ENCODE measurements around the gene DUSP2. TPM values are rescaled to one million over a fixed set of nuclear protein-coding genes. Genes with fewer than 3 reads are reported as not detected.
A peak's percentile ranks its signal among the peaks of the same experiment; 100 is the strongest.

Gene DUSP2
- total and polyA plus RNA-seq, 8 donors, result 0.82 to 5.7 (median 1.7) TPM

- no peak overlapping the region for H3K27ac ChIP-seq
- intact Hi-C loops (cut with DNase I), result no loop called here
Measured at GRCh38 chr2:96157649-96158553, 12.7 kb upstream of the DUSP2 start.

GRCh38 chr2:96156926-96157648 is 11.8 kb upstream of the DUSP2 start:
- Histone ChIP-seq H3K9me3 (no peaks in the 10 kb centered on the region), H3K4me1 (peaks cover 0 to 8% of the 10 kb centered on the region in 2 donors), H3K4me3 (no peak overlapping the region), H3K36me3 (no peaks in the 10 kb centered on the region), H3K27me3 (peaks cover 0 to 13% of the 10 kb centered on the region in 2 donors), H3K27ac (no peak overlapping the region)
- ATAC-seq (no peak), DNase-seq (no peak)
- TF ChIP-seq CTCF (IDR thresholded peaks at IDR 0.05), result no peak
- intact Hi-C loops (cut with DNase I), result no loop called here

More at GRCh38 chr2:96157649-96158553, 12.7 kb upstream of the DUSP2 start:
- H3K4me3 ChIP-seq, result no peak overlapping the region
- no peaks in the 10 kb centered on the region for H3K36me3 ChIP-seq
- peaks cover 0 to 8% of the 10 kb centered on the region in 2 donors for H3K4me1 ChIP-seq
- DNase-seq (peak in 1 of 4 donors; percentile 78), ATAC-seq (peak; percentile 35)
- H3K9me3 ChIP-seq, result no peaks in the 10 kb centered on the region
- peaks cover 0 to 13% of the 10 kb centered on the region in 2 donors for H3K27me3 ChIP-seq
- TF ChIP-seq CTCF (IDR thresholded peaks at IDR 0.05), result no peak

- intact Hi-C loops (cut with DNase I), result no loop called here
- peaks cover 0 to 13% of the 10 kb centered on the region in 2 donors for H3K27me3 ChIP-seq
- peaks cover 0 to 8% of the 10 kb centered on the region in 2 donors for H3K4me1 ChIP-seq
- TF ChIP-seq CTCF (IDR thresholded peaks at IDR 0.05), result no peak
- no peak overlapping the region for H3K4me3 ChIP-seq
- ATAC-seq (no peak), DNase-seq (no peak)
- no peak overlapping the region for H3K27ac ChIP-seq
- no peaks in the 10 kb centered on the region for H3K36me3 ChIP-seq
- no peaks in the 10 kb centered on the region for H3K9me3 ChIP-seq
Measured at GRCh38 chr2:96156011-96156820, 11.0 kb upstream of the DUSP2 start.

GRCh38 chr2:96154506-96155380 is 9.5 kb upstream of the DUSP2 start:
- H3K27ac ChIP-seq, result no peak overlapping the region
- H3K4me3 ChIP-seq, result no peak overlapping the region
- intact Hi-C loops (cut with DNase I), result no loop called here
- DNase-seq, result peak in 1 of 4 donors; percentile 13
- no peaks in the 10 kb centered on the region for H3K9me3 ChIP-seq
- H3K4me1 ChIP-seq, result peaks cover 0 to 8% of the 10 kb centered on the region in 2 donors
- no peak for ATAC-seq
- peaks cover 0 to 13% of the 10 kb centered on the region in 2 donors for H3K27me3 ChIP-seq
- H3K36me3 ChIP-seq, result no peaks in the 10 kb centered on the region
- no peak for TF ChIP-seq CTCF (IDR thresholded peaks at IDR 0.05)

All from left lung (tissue), 10 donors.